Fibroblast of lung (primary cell): ENCODE measurements around the gene ST6GALNAC2.

ENCODE experiments used
- EZH2 ChIP-seq: IDR thresholded peaks from 2 replicates; pipeline ENCODE4 v1.5.1; 2012; ENCODE audit warnings: low read length, control low read depth, mild to moderate bottlenecking; ENCODE audit errors: missing control alignments
- TF ChIP-seq, protein P1 (sequence below), 2 donors: IDR thresholded peaks in 1 of 2; conservative IDR thresholded peaks in 1 of 2; 1 replicate in 1 of 2; 2 replicates in 1 of 2; pipeline ENCODE4 v1.5.1; 2011 to 2012; ENCODE audit warnings: low read length in 2 of 2, control low read depth in 1 of 2, inconsistent platforms in 1 of 2, low read depth in 1 of 2, mild to moderate bottlenecking in 1 of 2

DNA sequence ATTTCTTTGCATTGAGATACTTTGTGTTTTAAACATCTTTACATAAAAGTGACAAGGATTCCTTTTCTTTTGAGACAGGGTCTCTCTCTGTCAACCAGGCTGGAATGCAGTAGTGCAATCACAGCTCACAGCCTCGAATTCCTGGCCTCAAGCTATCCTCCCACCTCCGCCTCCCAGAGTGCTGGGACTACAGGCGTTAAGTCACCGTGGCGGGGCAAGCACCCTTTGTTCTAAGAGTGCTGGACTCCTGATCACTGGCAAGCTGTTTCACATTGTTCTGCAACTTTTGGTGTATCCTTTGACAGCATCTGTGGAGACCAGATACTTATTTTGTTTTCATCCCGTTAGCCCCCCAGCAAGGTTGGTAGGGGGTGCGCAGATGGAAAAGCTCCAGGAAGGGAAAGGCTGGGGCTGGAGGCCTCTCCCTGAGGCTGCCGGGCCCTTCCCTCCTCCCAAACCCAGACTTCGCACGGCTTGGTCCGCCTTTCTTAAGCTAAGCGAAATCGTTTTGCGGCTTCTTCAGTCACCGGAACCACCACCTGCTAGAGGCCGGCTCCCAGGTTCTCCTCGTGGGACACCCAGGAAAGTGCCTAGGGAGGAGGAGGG, 1.1 kb downstream of the ST6GALNAC2 start:
- TF ChIP-seq, protein P1, sequence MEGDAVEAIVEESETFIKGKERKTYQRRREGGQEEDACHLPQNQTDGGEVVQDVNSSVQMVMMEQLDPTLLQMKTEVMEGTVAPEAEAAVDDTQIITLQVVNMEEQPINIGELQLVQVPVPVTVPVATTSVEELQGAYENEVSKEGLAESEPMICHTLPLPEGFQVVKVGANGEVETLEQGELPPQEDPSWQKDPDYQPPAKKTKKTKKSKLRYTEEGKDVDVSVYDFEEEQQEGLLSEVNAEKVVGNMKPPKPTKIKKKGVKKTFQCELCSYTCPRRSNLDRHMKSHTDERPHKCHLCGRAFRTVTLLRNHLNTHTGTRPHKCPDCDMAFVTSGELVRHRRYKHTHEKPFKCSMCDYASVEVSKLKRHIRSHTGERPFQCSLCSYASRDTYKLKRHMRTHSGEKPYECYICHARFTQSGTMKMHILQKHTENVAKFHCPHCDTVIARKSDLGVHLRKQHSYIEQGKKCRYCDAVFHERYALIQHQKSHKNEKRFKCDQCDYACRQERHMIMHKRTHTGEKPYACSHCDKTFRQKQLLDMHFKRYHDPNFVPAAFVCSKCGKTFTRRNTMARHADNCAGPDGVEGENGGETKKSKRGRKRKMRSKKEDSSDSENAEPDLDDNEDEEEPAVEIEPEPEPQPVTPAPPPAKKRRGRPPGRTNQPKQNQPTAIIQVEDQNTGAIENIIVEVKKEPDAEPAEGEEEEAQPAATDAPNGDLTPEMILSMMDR (conservative IDR thresholded peaks at IDR 0.05 in 1 of 2, IDR thresholded peaks at IDR 0.05 in 1 of 2; ENCODE audit: low read depth in 1 of 2, low read length in 2 of 2), result no peak
- no peak for TF ChIP-seq EZH2
